NB4 (cell line): ENCODE results near the gene PRSS16.

Source experiments
- CTCF ChIP-seq: IDR thresholded peaks from one replicate; pipeline ENCODE4 v1.5.1; 2012; ENCODE audit warnings: low read depth, low read length
- MAX ChIP-seq: IDR thresholded peaks from 2 replicates; pipeline ENCODE4 v1.6.1; 2011; ENCODE audit warnings: low read depth, low read length
- MYC ChIP-seq: IDR thresholded peaks from 2 replicates; pipeline ENCODE4 v1.6.1; 2011; ENCODE audit warnings: low read depth, low read length
- POLR2A ChIP-seq: IDR thresholded peaks from 2 replicates; pipeline ENCODE4 v1.6.1; 2011; ENCODE audit warnings: mild to moderate bottlenecking; ENCODE audit not compliant: insufficient read length; ENCODE audit errors: extremely low read depth

- TF ChIP-seq CTCF (no peak), MAX (no peak), POLR2A (no peak), MYC (no peak)
Measured at GRCh38 chr6:27281105-27281539, 33.6 kb downstream of the PRSS16 start.
